ENCODE measurements around the gene LCK.

The LCK gene

GRCh38 chr1:32329931-32330466 is 78.9 kb downstream of the LCK start:
- DNase-seq = no peak

GRCh38 chr1:32330558-32331151 is 79.6 kb downstream of the LCK start:
- DNase-seq = no peak

GRCh38 chr1:32331549-32331948 is 80.5 kb downstream of the LCK start:
- DNase-seq = no peak

- DNase-seq = no peak
Observed at GRCh38 chr1:32332290-32333079, 81.4 kb downstream of the LCK start.

- no peak for DNase-seq
Observed at GRCh38 chr1:32333251-32333963, 82.3 kb downstream of the LCK start.

GRCh38 chr1:32334274-32334861 is 83.3 kb downstream of the LCK start:
- DNase-seq = no peak

GRCh38 chr1:32334864-32335534 is 83.9 kb downstream of the LCK start:
- DNase-seq = peak; percentile 80

- no peak for DNase-seq
Observed at GRCh38 chr1:32335535-32335789, 84.4 kb downstream of the LCK start.

Measured in CD4-positive, alpha-beta T cell treated with Interleukin-6 for 4 hours (primary cell).